ENCODE results near the gene HHAT.

Gene HHAT

DNA sequence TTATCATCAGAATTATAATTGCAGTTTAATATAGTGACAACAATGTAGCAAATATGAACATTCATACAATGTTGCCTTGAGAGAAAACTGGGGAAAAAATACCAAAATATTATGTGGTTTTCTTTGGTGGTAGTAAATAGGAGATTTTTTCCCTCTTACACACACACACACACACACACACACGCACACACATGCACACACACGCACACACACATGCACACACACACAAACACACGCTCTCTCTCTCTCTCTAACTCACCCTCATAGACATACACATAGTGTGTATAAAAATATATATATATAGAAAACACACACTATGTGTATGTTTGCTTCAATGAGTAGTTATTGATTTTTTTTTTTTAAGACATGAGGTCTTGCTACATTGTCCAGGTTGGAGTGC, 211.6 kb downstream of the HHAT start:
- no peak for DNase-seq (ENCODE audit: low read depth in 2 of 2)

DNA sequence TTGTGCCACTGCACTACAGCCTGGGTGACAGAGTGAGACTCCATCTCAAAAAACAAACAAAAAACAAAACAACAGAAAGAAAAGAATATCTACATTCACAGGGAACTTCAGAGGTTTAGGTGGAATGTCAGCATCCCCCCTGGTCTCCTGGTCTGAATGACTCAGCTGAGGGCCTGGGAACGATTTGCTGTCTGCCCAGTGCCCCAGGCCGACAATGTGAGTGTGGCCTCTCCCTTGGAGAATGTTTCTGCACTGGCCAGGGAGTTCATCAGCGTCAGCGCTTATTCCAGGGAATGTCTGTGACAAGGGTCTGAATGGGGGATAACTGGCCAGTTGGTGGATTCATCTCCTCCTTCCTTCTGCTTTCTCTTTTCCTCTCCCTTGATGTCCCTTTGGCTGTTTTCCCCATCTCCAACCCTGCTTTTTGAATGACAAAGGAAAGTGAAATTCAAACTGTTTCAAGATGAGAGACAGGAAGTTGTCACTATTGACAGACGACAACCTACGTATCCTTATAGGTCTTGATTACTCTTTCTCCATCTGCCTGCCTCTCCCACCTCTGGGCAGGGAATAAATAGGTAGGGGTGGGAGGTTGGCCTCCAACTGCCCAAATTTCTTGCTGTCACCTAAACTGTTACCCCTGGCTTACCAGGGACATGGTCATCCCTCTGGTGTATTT, 213.1 kb downstream of the HHAT start:
- no peak for DNase-seq (ENCODE audit: low read depth in 2 of 2)

DNA sequence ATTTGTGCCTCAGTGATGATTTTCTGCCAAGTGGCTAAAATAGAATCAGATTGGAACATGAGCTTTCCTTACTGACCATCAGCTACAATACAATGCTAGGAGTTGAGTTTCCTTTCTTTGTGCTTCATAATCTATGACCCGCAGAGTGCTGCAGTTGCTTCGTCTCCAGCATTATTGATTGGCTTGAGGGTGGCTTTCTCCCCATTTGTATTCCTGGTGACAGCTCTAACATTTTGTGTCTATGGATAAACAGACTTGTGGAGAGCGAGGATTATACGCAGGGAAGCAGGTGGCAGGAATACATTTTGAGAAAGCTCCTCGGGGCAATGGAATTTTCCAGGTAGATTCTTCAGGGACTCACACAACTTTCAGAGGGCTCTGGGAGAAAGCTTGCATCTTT, 223.2 kb downstream of the HHAT start:
- DNase-seq (ENCODE audit: low read depth in 2 of 2): no peak

DNA sequence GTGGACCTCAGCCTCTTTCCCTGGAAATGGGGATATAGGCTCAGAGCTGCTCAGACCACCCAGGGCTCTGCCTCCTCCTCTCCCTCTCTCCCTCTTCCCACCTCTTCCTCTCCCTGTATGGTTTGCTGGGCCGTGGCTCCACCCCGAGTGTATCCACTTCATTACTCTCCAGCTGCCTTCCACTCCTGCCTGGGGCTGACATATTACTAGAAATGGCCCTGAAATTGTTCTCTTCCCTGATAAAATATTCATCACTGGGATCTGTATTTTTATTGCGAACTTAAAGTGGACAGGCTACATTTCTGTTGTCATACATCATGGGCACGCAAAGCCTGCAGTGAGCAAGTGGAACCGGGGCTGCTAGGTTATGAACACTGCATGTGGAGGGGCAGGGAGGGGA, 225.0 kb downstream of the HHAT start:
- no peak for DNase-seq (ENCODE audit: low read depth in 2 of 2)

DNA sequence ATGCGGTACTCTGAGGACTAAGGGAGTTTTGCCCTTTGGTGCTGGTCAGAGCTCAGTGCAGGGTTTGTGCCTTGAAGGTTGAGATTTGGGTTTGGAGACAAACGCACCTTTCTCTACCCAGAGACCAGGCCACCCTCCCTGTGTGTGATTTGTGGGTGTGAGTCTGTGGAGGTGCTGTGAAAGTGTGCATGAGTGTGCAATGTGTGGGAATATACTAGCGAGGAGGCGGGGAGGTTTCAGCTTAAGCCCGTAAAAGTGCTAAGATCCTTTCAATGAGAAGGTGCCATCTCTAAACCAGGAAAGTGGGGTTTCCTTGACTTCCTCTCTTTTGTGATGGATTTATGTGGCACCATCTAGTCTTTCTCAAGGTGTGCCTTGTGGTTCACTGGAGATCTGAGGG, 225.7 kb downstream of the HHAT start:
- no peak for DNase-seq (ENCODE audit: low read depth in 2 of 2)

DNA sequence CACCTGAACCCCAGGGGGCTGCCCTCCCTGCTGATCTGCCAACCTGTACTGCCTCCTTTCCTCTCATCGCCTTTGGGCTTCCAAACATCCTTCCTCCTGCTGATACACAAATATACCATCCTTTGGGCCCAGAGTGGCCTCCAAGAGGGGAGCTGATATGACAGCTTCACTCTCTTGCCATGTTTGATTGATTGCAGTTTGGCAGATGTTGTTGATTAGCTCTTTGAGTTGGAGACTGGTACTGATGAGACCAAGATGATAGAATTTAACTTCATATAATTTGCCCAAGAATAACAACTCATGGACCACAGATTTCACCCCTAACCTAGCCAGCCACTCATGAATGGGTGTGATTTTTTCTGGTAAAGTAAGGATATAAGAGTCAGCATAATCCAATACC, 227.8 kb downstream of the HHAT start:
- DNase-seq (ENCODE audit: low read depth in 2 of 2): no peak

DNA sequence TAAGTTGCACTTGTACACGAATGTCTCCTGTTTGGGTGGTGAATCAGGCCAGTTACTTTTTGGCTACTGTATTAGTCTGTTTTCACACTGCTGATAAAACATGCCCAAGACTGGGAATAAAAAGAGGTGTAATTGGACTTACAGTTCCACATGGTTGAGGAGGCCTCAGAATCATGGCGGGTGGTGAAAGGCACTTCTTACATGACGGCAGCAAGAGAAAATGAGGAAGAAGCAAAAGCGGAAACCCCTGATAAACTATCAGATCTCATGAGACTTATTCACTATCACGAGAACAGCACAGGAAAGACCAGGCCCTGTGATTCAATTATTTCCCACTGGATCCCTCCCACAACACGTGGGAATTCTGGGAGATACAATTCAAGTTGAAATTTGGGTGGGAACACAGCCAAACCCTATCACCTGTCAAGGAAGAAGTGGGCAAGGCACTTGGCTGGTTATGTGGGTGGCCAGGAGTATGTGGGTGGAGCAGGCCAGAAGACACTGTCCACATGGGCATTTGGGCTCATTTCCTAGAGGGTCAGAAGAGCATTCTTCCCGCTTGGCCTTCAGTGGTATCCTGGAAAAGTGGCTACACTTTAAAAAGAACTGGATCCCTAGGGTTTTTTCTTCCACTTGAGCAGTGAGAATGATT, 228.8 kb downstream of the HHAT start:
- DNase-seq (ENCODE audit: low read depth in 2 of 2): no peak

DNA sequence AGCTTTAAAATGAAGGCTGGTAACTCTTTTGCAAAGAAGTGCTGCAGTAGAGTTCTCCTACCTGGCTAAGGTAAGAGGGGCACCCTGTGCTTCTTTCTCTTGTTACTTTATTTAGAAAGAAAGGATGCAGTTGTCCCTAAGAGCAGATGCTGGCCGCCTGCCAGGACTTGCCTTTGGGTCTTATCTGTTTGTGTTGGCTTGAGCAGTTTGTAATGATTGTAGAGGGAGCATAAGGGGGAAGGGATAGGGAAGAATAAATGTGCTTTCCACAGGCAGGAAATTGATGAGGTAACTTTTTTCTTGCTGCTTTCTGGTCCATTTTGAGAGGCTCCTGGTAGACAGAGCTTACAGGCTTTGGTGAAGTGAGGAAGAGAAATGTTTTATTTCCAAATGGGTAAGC, 229.6 kb downstream of the HHAT start:
- no peak for DNase-seq (ENCODE audit: low read depth in 2 of 2)

DNA sequence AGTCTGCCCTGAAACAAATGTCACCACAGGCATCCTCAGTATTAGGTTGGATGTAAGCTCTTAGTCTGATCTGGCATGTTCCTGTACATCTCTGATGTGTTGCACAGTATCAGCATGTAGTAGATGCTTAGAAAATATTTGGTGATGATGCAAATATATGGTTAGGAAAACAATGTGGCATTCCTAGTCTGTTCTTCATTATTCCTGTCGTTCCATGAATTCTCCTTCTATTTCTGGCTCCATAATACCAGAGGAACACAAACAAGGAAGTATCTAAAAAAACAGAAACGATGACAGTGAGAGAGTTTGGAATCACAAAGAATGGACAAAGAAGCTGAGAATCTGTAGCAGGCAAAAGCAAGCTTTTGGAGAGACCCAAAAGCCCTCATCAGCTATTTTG, 236.6 kb downstream of the HHAT start:
- no peak for DNase-seq (ENCODE audit: low read depth in 2 of 2)

DNA sequence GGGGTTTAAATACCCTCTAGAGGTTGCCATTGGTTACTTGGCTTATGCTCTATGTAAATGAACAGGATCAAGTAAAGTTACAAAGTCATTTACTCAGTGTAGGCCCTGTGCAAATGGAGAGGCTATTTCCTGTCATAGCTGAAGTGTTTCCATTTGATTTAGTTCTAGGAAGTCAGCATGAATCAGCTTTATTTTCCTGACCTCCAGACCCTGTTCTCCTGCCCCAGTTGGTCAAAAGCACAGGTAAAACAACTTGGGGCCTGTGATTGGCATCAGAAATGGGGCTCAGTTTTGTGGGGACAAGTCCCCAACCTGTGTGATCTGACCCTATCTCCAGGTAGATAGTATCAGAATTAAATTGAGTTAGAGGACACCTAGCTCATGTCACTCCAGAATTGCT, 239.9 kb downstream of the HHAT start:
- no peak for DNase-seq (ENCODE audit: low read depth in 2 of 2)

DNA sequence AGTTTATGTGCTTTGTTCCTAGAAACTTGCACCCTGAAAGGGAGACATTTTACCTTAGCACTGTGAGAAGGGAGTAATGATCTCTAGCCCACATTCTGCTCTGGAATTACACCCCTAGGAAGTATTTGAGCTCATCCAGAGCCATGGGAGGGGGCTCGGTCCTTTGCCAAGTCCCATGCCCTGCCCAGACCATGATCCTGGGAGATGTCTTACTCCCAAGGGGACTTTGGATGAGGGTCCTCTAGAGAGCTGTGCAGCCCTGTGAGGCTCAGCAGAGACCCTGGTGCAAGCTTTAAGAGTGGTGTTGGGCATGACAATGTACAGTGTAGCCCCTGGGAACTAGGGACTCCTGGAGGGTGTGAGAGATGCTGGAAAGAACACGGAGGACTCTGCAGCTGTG, 241.4 kb downstream of the HHAT start:
- no peak for DNase-seq (ENCODE audit: low read depth in 2 of 2)

DNA sequence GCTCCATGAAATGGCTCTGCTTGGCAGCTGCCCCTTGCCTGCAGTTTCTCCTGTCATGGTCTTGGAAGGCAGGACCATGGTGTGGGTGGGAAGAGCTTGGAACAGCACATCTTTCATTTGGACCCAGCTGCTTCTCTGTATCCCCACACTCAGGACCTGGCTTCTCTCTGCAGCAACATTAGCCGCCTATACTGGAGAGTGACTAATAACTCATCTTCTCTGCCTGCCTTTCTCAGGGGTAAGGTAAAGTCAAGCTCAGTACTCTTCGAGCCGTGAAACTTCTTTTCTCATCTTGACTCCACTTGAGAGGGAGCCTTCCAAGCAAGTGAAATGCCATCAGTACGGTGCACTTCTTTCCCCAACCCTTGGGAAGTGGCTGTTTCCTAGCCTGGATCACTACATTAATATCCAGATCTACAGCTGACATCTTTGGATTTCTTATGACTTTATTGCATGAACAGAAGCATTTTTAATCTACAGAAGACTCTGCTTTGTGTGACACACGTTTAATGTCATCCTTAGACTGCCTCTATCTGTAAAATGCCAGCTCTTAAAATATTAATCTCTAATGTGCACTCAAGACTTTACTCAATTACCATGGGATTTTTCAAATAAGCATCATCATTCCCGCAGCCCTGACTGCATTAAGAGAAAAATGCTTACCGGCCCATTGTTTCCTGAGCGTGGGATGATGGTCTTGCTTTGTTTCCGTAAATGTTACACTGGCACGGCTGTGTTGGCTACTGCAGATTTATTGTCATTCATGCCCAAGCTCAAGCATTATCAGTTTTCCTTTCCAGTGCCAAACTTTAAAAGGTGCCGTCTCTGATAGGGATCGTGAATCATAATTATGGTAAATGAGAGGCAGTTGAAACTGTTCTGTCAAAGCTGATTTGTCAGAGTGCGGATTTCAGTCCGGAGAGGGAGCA, 242.9 kb downstream of the HHAT start:
- no peak for DNase-seq (ENCODE audit: low read depth in 2 of 2)

DNA sequence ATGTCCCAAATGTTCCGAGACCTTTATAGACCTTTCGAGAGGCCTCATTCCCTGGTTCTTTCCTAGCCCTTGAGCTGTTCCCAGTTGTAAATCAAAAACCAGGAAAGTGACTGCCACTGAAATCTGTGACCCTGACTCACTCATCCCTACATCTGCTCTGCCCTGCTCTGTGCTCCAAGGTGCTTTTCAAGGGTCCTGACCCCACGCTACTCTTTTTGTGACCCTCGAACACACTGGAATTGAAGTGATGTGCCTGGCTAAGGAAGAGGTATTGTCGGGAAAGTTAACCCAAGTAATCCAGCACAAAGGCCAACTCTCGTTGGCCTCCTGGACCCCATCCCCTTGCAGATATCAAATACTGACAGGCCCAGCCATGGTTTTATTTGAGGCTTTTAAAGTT, 244.4 kb downstream of the HHAT start:
- no peak for DNase-seq (ENCODE audit: low read depth in 2 of 2)

DNA sequence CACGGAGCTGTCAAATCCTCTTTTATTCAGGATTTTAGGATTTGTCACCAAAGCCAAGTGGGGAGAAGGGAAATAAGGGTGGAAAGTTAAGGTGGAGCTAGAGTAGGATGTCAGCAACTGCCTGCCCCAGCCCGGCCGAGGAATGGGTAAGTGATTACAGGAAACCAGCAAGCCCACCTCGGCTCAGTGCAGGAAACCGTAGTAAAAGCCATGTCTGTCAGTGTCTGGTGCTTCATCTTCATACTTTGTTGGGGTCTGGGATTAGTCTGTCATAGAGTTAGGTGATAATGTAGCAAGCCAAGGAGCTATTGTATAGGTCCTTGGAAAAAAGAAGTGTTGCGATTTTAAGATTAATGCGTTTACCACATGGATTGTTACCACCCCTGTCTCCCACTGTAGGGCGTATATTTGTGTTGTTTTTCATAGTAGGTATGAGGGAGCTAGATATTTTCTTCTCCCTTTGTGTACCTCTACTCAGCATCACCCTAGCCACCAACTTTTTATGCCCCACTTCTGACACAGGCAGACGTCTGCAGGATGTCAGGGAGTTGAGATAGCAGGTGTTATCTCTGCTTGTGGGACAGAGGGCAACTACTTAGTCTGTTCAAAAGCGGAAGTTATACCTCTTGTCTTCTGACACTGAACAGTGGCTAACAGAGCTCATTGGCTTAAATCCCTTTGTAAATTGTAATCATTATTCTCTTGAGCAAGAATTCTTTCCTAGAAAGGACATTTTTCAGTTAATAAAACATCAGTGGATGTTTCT, 253.7 kb downstream of the HHAT start:
- no peak for DNase-seq (ENCODE audit: low read depth in 2 of 2)

DNA sequence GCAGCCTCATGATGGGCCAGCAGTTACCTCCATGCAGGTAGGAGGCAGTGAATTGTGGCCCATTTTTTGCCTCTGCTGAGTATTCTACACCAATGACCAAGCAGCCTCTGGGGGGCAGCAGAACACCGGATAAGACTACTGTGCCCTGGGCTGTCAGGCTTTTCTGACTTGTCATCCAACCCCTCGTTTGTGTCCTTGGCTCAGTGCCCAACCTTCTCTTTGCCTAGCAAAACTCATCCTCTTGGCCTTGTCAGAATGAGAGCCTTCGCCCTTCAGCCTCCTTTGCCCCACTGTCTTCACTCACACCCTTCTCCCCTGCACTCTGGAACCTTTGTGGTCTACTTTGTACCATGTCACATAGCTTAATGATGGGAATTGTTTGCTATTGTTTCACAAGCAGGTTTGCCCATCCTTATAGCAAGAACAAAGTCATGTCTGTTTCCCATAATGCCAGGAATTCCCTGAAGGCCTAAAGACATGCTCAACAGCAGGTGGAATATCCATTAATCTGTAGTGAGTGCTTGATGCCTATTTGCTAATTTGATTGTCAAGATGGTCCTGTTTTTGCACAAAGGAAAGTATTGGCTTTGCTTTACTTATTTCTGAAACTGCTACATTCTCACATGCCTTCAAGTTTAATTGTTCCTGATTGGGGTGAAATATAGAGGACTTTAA, 255.9 kb downstream of the HHAT start:
- peak; percentile 21 to 41 for DNase-seq (ENCODE audit: low read depth in 2 of 2)

DNA sequence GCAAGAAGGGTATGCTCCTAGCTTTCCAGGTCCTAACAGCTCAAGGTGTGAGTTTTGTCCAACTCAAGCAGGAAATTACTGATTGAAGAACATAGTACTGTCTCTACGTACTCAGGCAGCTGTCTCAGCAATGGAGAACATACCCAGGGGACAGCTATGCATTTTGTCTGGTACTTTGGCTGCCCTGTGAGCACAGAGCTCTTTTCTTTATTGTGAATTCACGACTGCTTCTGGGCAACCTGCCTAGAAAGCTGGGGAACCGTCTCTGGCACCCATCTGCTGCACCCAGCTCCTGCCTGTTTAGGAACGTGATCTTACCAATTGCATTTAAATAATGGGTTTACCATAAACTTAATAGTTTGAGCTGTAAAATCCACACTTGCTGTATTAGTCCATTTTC, 258.1 kb downstream of the HHAT start:
- DNase-seq (ENCODE audit: low read depth in 2 of 2): no peak

DNA sequence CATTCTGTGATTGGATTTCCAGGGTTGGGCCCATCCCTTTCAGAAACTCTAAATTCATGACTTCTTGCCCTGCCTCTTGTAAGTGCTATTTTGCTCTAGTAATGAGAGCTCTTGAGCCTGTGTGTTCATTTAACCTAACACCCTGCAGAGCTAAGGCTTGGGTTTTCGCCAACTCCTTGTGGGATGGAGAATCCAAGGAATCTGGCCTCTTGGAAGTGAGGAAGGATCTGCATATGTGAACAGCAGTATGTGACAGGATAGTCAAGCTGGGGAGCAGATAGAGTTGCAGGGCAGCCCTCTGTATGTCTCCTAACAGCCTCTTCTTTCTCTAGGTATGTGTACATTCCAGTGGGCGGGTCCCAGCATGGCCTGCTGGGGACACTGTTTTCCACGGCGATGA, 258.9 kb downstream of the HHAT start:
- no peak for DNase-seq (ENCODE audit: low read depth in 2 of 2)

DNA sequence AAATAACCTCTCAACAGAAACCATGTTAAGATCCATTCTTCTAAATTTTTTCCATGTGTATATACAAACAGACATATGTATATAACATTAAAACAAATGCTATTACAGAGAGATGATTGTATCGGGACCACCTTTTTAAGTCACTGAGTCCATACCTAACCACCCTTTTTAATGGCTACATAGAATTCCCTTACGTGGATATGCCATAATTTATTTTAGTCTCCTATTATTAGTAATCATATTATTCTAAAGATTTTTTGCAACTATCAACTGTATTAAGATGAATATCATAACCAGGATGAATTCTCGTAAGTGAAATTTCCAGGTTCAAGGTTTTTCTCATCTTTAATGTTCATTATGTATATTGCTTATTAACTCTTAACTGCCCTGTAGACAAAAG, 259.7 kb downstream of the HHAT start:
- DNase-seq (ENCODE audit: low read depth in 2 of 2): no peak

DNA sequence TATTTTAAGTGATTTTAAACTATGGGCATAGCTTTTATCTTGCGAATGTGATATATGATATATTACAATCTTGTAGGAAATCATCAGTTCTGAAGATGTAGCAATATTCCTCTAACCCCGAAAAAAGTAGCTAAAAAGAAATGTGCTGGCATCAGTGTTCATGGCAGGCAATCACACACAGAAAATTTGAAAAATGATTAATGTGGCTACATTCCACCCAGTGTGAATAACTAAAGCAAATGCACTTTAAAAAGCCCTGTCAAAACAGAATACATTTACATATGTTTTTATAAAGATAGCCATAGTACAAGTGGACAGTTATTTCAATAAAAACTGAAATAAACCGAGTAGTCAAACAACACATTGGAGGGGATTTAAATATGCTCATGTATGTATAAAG, 260.2 kb downstream of the HHAT start:
- no peak for DNase-seq (ENCODE audit: low read depth in 2 of 2)

DNA sequence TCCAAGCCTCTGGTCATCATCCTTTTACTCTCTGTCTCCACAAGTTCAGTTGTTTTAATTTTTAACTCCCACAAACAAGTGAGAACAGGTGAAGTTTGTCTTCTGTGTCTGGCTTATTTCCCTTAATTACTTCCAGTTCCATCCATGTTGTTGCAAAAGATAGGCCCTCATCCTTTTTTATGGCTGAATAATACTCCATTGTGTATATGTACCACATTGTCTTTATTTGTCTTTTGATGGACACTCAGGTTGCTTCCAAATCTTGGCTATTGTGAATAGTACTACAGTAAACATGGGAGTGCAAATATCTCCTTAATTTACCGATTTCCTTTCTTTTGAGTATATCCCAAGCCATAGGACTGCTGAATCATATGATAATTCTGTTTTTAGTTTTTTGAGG, 262.5 kb downstream of the HHAT start:
- no peak for DNase-seq (ENCODE audit: low read depth in 2 of 2)

DNA sequence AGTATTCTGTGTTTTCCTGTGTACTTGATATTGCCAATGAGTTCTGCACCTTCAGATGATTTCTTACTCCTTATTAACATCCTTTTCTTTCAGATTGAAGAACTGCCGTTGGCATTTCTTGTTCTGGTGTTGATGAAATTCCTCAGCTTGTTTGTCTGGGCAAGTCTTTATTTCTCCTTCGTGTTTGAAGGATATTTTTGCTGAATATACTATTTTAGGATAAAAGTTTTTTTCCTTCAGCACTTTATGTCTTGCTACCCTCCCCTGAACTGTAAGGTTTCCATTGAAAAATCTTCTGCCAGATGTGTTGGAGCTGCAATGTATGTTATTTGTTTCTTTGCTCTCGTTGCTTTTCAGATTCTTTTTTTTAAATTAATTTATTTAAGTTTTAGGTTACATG, 265.9 kb downstream of the HHAT start:
- no peak for DNase-seq (ENCODE audit: low read depth in 2 of 2)

DNA sequence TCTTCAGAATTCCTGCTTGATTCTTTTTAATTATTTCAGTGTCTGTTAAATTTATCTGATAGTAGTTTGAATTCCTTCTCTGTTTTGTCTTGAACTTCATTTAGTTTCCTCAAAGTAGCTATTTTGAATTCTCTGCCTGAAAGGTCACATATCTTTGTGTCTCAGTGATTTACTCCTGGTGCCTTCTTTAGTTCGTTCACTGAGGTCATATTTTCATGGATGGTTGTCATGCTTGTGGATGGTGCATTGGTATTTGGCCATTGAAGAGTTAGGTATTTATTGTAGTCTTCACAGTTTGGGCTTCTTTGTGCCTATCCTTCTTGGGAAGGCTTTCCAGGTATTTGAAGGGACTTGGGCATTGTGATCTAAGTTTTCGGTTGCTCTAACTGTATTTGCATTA, 267.9 kb downstream of the HHAT start:
- no peak for DNase-seq (ENCODE audit: low read depth in 2 of 2)
